Breast epithelium (tissue), 4 donors: ENCODE results near the gene ZMYND8. TPM values are rescaled to one million over a fixed set of nuclear protein-coding genes. Genes with fewer than 3 reads are reported as not detected.
"Not testable (repeated sequence)": the region's sequence is repeated elsewhere in the genome, so short reads cannot be mapped to it uniquely, and the experiment has no call there.

Source experiments
- DNase-seq, 2 donors: peaks; one replicate each; pipeline ENCODE4 v3.0.0-alpha.2; 2019; ENCODE audit warnings: low spot score in 2 of 2
- H3K27ac ChIP-seq, 2 donors: fragments of 200-600 bp; sonication (generic) in 1 of 2; one replicate each; pipeline ENCODE4 v1.5.1; 2016 to 2019; ENCODE audit warnings: mild to moderate bottlenecking in 1 of 2
- H3K27me3 ChIP-seq, 2 donors: fragments of 200-600 bp; sonication (generic) in 1 of 2; one replicate each; pipeline versions ENCODE4 v1.5.1 to v1.6.0; 2017 to 2019; ENCODE audit warnings: control low read depth in 1 of 2, mild to moderate bottlenecking in 1 of 2
- H3K36me3 ChIP-seq: fragments of 200-600 bp; one replicate; pipeline ENCODE4 v1.5.1; 2019
- H3K4me1 ChIP-seq, 2 donors: fragments of 200-600 bp; sonication (generic); one replicate each; pipeline ENCODE4 v1.5.1; 2016 to 2019; ENCODE audit warnings: control low read depth in 1 of 2
- H3K4me3 ChIP-seq, 3 donors: fragments of 200-600 bp; sonication (generic); 1 replicate in 2 of 3; 2 replicates in 1 of 3; pipeline ENCODE4 v1.5.1; 2016 to 2019; ENCODE audit warnings: mild to moderate bottlenecking in 3 of 3, moderate library complexity in 2 of 3
- H3K9me3 ChIP-seq, 2 donors: fragments of 200-600 bp; sonication (generic) in 1 of 2; one replicate each; pipeline ENCODE4 v1.5.1; 2016 to 2019; ENCODE audit warnings: control low read depth in 1 of 2
- CTCF ChIP-seq, 3 donors: fragments of 450-650 bp; IDR thresholded peaks; one replicate each; pipeline ENCODE4 v1.5.1; 2016 to 2017; ENCODE audit warnings: antibody characterized with exemption in 3 of 3, mild to moderate bottlenecking in 3 of 3, moderate library complexity in 3 of 3
- POLR2A ChIP-seq: fragments of 450-650 bp; IDR thresholded peaks from one replicate; pipeline ENCODE4 v1.6.1; 2016; ENCODE audit warnings: antibody characterized with exemption, mild to moderate bottlenecking, moderate library complexity
- POLR2AphosphoS5 ChIP-seq, 3 donors: sonication (generic); formaldehyde crosslinking; IDR thresholded peaks; one replicate each; pipeline ENCODE4 v1.6.1; 2017; ENCODE audit warnings: antibody characterized with exemption in 3 of 3
- intact Hi-C: fragments of 100-400 bp; cut with DNase I; formaldehyde crosslinking; loops from one replicate; pipeline ENCODE4 v1.15.1; 2023; ENCODE audit warnings: low total_unique reads
- total RNA-seq, 3 donors: library from RNA; depleted of rRNA; stranded (reverse); fragments of >200 nt; gene quantifications; one replicate each; pipeline ENCODE4 v1.1.0, GENCODE V29; 2016

The ZMYND8 gene
- total RNA-seq, 3 donors from 2014 or later: 40.6 to 47.7 (median 41.4) TPM

GRCh38 chr20:47377122-47377722 lies 20.7 kb upstream of the ZMYND8 start:
- Histone ChIP-seq H3K4me3 (no peak overlapping the region), H3K27me3 (no peaks in the 10 kb centered on the region), H3K4me1 (no peaks in the 10 kb centered on the region), H3K27ac (peak overlapping the region in 1 of 2 donors; percentile 22), H3K36me3 (no peaks in the 10 kb centered on the region), H3K9me3 (no peaks in the 10 kb centered on the region)
- peak in 1 of 2 donors; percentile 72 for DNase-seq
- TF ChIP-seq CTCF (IDR thresholded peaks at IDR 0.05) (peak in 2 of 3 donors; percentile 15 to 32), POLR2AphosphoS5 (IDR thresholded peaks at IDR 0.05) (peak in 1 of 3 donors; percentile 10), POLR2A (no peak)
- intact Hi-C loops: no loop called here

- DNase-seq, H3K9me3 ChIP-seq, H3K4me1 ChIP-seq, H3K36me3 ChIP-seq, intact Hi-C loops, H3K27me3 ChIP-seq, H3K4me3 ChIP-seq, H3K27ac ChIP-seq: not testable (repeated sequence)
Measured at GRCh38 chr20:47376096-47376643, 19.7 kb upstream of the ZMYND8 start.

DNA sequence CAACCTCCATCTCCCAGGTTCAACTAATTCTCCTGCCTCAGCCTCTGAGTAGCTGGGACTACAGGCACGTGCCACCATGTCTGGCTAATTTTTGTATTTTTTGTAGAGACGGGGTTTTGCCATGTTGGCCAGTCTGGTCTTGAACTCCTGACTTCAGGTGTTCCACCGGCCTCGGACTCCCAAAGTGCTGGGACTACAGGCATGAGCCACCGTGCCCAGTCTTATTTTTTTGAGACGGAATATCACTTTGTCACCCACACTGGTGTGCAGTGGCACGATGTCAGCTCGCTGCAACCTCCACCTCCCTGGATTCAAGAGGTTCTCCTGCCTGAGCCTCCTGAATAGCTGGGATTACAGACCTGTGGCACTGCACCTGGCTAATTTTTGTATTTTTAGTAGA lies 17.6 kb upstream of the ZMYND8 start:
- H3K4me3 ChIP-seq, intact Hi-C loops, H3K27ac ChIP-seq, H3K4me1 ChIP-seq, H3K9me3 ChIP-seq, H3K27me3 ChIP-seq, H3K36me3 ChIP-seq, DNase-seq: not testable (repeated sequence)

GRCh38 chr20:47373206-47373733 lies 16.8 kb upstream of the ZMYND8 start:
- no peak for DNase-seq
- Histone ChIP-seq H3K4me3 (no peak overlapping the region), H3K9me3 (no peaks in the 10 kb centered on the region), H3K27me3 (no peaks in the 10 kb centered on the region), H3K4me1 (no peaks in the 10 kb centered on the region), H3K36me3 (no peaks in the 10 kb centered on the region), H3K27ac (peak overlapping the region; percentile 14 to 45)
- intact Hi-C loops: no loop called here
- no peak for TF ChIP-seq POLR2A
- TF ChIP-seq POLR2AphosphoS5 (IDR thresholded peaks at IDR 0.05): no peak
- no peak for TF ChIP-seq CTCF (IDR thresholded peaks at IDR 0.05)

GRCh38 chr20:47370850-47371782 lies 14.6 kb upstream of the ZMYND8 start:
- TF ChIP-seq CTCF (IDR thresholded peaks at IDR 0.05) (no peak), POLR2A (no peak), POLR2AphosphoS5 (IDR thresholded peaks at IDR 0.05) (no peak)
- no peak for DNase-seq
- intact Hi-C loops: no loop called here
- Histone ChIP-seq H3K27ac (no peak overlapping the region), H3K36me3 (no peaks in the 10 kb centered on the region), H3K27me3 (no peaks in the 10 kb centered on the region), H3K4me3 (no peak overlapping the region), H3K4me1 (no peaks in the 10 kb centered on the region), H3K9me3 (no peaks in the 10 kb centered on the region)

- Histone ChIP-seq H3K9me3 (no peaks in the 10 kb centered on the region), H3K27me3 (no peaks in the 10 kb centered on the region), H3K27ac (no peak overlapping the region), H3K4me3 (no peak overlapping the region), H3K36me3 (no peaks in the 10 kb centered on the region), H3K4me1 (no peaks in the 10 kb centered on the region)
- no peak for TF ChIP-seq POLR2AphosphoS5 (IDR thresholded peaks at IDR 0.05)
- DNase-seq: no peak
- intact Hi-C loops: no loop called here
Measured at GRCh38 chr20:47370214-47370613, 13.7 kb upstream of the ZMYND8 start.
